OCI-LY7 (cell line): ENCODE data around the gene NFIX. TPM values are rescaled to one million over a fixed set of nuclear protein-coding genes. Genes with fewer than 3 reads are reported as not detected.

Experiments
- BruUV-seq: library from RNA; stranded (reverse); fragments of 400-500 nt; replicated peaks from 2 replicates; lab custom pipeline; 2021; lab: Mats Ljungman, UMichigan
- CTCF ChIA-PET: fragments of 300-600 bp; sonication (Branson Sonifier 250); formaldehyde crosslinking; loops from one replicate; lab custom pipeline; 2022; ENCODE audit warnings: antibody characterized with exemption; ENCODE audit not compliant: unreplicated experiment; lab: Charles Lee
- POLR2A ChIA-PET: fragments of 300-600 bp; sonication (Branson Sonifier 250); formaldehyde crosslinking; loops from one replicate; lab custom pipeline; 2022; ENCODE audit warnings: antibody characterized with exemption; lab: Charles Lee
- DNase-seq: peaks from one replicate; pipeline ENCODE4 v3.0.0-alpha.2; 2015; ENCODE audit warnings: low spot score
- H2AFZ ChIP-seq: fragments of 200-600 bp; sonication (generic), shearing (Covaris generic); 2 replicates; pipeline ENCODE4 v1.6.1; 2014; ENCODE audit warnings: mild to moderate bottlenecking, antibody characterized with exemption, low read length, moderate library complexity
- H3K27ac ChIP-seq: fragments of 200-600 bp; sonication (generic); 2 replicates; pipeline ENCODE4 v1.5.1; 2014; ENCODE audit warnings: mixed run types, low read depth, mild to moderate bottlenecking, moderate library complexity, low read length, inconsistent platforms; ENCODE audit not compliant: poor library complexity, severe bottlenecking
- H3K36me3 ChIP-seq: fragments of 200-600 bp; sonication (generic); 2 replicates; pipeline ENCODE4 v1.6.1; 2014; ENCODE audit warnings: mild to moderate bottlenecking, antibody characterized with exemption, low read length, moderate library complexity, mixed read lengths; ENCODE audit not compliant: insufficient read depth
- H3K4me1 ChIP-seq: fragments of 200-600 bp; sonication (generic); 2 replicates; pipeline ENCODE4 v1.5.1; 2014; ENCODE audit warnings: mild to moderate bottlenecking, low read length; ENCODE audit not compliant: insufficient read depth, poor library complexity, severe bottlenecking
- H3K4me2 ChIP-seq: fragments of 200-600 bp; sonication (generic); 2 replicates; pipeline ENCODE4 v1.6.1; 2014; ENCODE audit warnings: mild to moderate bottlenecking, low read length
- H3K4me3 ChIP-seq: fragments of 200-600 bp; sonication (generic); 2 replicates; pipeline ENCODE4 v1.5.1; 2014; ENCODE audit warnings: mild to moderate bottlenecking, low read depth, low read length; ENCODE audit not compliant: poor library complexity, severe bottlenecking
- H3K79me2 ChIP-seq: fragments of 200-600 bp; sonication (generic); 2 replicates; pipeline ENCODE4 v1.6.1; 2016; ENCODE audit warnings: low read depth, mild to moderate bottlenecking, low read length, moderate library complexity, mixed read lengths; ENCODE audit not compliant: insufficient read depth
- H3K9me2 ChIP-seq: fragments of 200-600 bp; sonication (generic); 2 replicates; pipeline ENCODE4 v1.6.1; 2016; ENCODE audit warnings: mild to moderate bottlenecking, low read length, mixed read lengths; ENCODE audit not compliant: insufficient read depth
- H3K9me3 ChIP-seq: fragments of 200-600 bp; sonication (generic); 2 replicates; pipeline ENCODE4 v1.6.1; 2014; ENCODE audit warnings: mild to moderate bottlenecking, mixed run types, low read length, mixed read lengths
- H4K20me1 ChIP-seq: fragments of 200-600 bp; sonication (generic); 2 replicates; pipeline ENCODE4 v1.6.1; 2014; ENCODE audit warnings: mild to moderate bottlenecking, antibody characterized with exemption, low read length, moderate library complexity, mixed read lengths; ENCODE audit not compliant: insufficient read depth
- CTCF ChIP-seq: fragments of 200-600 bp; sonication (generic); conservative IDR thresholded peaks from 2 replicates; pipeline ENCODE4 v1.5.1; 2014; ENCODE audit warnings: mild to moderate bottlenecking, antibody characterized with exemption, low read length, moderate library complexity, mixed read lengths
- EZH2phosphoT487 ChIP-seq: fragments of 200-600 bp; sonication (generic); IDR thresholded peaks from 2 replicates; pipeline ENCODE4 v1.6.1; 2018; ENCODE audit warnings: low read depth, borderline replicate concordance, mild to moderate bottlenecking, mixed run types, antibody characterized with exemption, low read length, moderate library complexity, mixed read lengths
- intact Hi-C: fragments of 100-400 bp; cut with micrococcal nuclease; formaldehyde crosslinking; loops from one replicate; pipeline ENCODE4 v1.10.0; 2022; ENCODE audit not compliant: unreplicated experiment
- total RNA-seq, 2 experiments: library from RNA; depleted of rRNA in 1 of 2; stranded (reverse); fragments of >200 nt in 1 of 2; shearing (Covaris generic) in 1 of 2; gene quantifications; 2 replicates each; pipeline ENCODE4 v1.2.3, GENCODE V29; 2014 to 2022

The NFIX gene
- total RNA-seq, 2 experiments from 2014 or later = 0.16 to 0.72 TPM

GRCh38 chr19:13024951-13025697 is 29.8 kb downstream of the NFIX start:
- no peak overlapping the region for H2AFZ ChIP-seq
- no peaks in the 10 kb centered on the region for H3K36me3 ChIP-seq
- H3K27ac ChIP-seq = no peak overlapping the region
- H3K9me3 ChIP-seq = no peaks in the 10 kb centered on the region
- H3K79me2 ChIP-seq = no peaks in the 10 kb centered on the region
- H3K9me2 ChIP-seq = no peaks in the 10 kb centered on the region
- intact Hi-C loops = no loop called here
- no TSS peak for BruUV-seq
- ChIA-PET POLR2A (no interaction called here), CTCF (no interaction called here)
- no peaks in the 10 kb centered on the region for H4K20me1 ChIP-seq
- no peaks in the 10 kb centered on the region for H3K4me1 ChIP-seq
- DNase-seq = no peak
- no peak for TF ChIP-seq CTCF
- TF ChIP-seq EZH2phosphoT487 = no peak
- H3K4me3 ChIP-seq = no peak overlapping the region
- no peak overlapping the region for H3K4me2 ChIP-seq

DNA sequence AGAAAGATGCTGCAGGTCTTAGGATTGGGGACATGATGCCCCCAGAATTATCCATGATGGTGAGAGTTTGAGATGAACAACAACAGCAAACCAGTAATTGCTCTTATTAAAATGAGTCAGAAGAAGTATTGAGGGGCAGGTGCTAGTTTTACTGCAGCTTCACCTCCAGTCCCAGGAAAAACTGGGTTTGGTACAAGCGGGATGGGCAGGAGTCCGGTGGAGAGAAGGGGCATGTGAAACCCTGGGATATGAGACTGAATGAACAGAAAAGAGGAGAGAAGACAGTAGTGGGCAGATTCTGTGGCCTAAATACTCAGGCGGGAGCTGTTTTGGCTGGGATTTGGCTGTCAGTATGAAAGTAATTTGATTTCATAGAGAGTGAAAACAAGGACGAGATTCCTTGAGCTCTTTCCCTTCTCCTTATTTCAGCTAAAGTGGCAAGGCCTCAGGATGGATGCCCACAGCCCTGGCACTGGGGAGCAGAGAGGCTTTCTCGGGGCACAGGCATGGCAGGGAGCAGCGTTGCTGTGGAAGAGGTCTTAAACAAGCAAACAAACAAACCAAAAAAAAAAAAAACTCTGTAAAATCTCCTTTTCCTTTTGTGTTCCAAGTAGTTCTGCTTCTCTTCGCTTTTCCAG is 30.7 kb downstream of the NFIX start:
- ChIA-PET POLR2A (no interaction called here), CTCF (no interaction called here)
- TF ChIP-seq CTCF (no peak), EZH2phosphoT487 (no peak)
- DNase-seq = no peak
- Histone ChIP-seq H3K27ac (no peak overlapping the region), H3K9me3 (no peaks in the 10 kb centered on the region), H2AFZ (no peak overlapping the region), H3K9me2 (no peaks in the 10 kb centered on the region), H3K36me3 (no peaks in the 10 kb centered on the region), H3K4me2 (no peak overlapping the region), H3K79me2 (no peaks in the 10 kb centered on the region), H3K4me3 (no peak overlapping the region), H4K20me1 (no peaks in the 10 kb centered on the region), H3K4me1 (no peaks in the 10 kb centered on the region)
- intact Hi-C loops = no loop called here
- BruUV-seq = no TSS peak
